NCI-H1694 (cell line): Measurements from ENCODE around the gene TFF3.

Source experiments
- DNase-seq: peaks from one replicate; lab custom pipeline; 2025; lab: John Stamatoyannopoulos, UW

Gene TFF3

GRCh38 chr21:42346866-42347600 lies 31.8 kb upstream of the TFF3 start:
- DNase-seq = no peak

GRCh38 chr21:42346441-42346840 lies 31.2 kb upstream of the TFF3 start:
- DNase-seq = no peak

- no peak for DNase-seq
These were observed 29.4 kb upstream of the TFF3 start for GRCh38 chr21:42344631-42345030.

- no peak for DNase-seq
These were observed 28.8 kb upstream of the TFF3 start for GRCh38 chr21:42343963-42344510.

GRCh38 chr21:42343556-42343955 lies 28.3 kb upstream of the TFF3 start:
- DNase-seq = no peak

- DNase-seq = no peak
These were observed 27.9 kb upstream of the TFF3 start for GRCh38 chr21:42343101-42343500.

GRCh38 chr21:42341776-42342542 lies 26.8 kb upstream of the TFF3 start:
- DNase-seq = no peak

GRCh38 chr21:42340187-42341050 lies 25.2 kb upstream of the TFF3 start:
- DNase-seq = no peak

GRCh38 chr21:42338729-42339715 lies 23.8 kb upstream of the TFF3 start:
- DNase-seq = no peak

- DNase-seq = peak; percentile 88
These were observed 22.9 kb upstream of the TFF3 start for GRCh38 chr21:42337830-42338728.

- no peak for DNase-seq
These were observed 22.1 kb upstream of the TFF3 start for GRCh38 chr21:42337276-42337675.

GRCh38 chr21:42336054-42336453 lies 20.8 kb upstream of the TFF3 start:
- no peak for DNase-seq

- DNase-seq = no peak
These were observed 17.5 kb upstream of the TFF3 start for GRCh38 chr21:42332557-42333317.

GRCh38 chr21:42331660-42332059 lies 16.5 kb upstream of the TFF3 start:
- DNase-seq = no peak

GRCh38 chr21:42330380-42331371 lies 15.5 kb upstream of the TFF3 start:
- DNase-seq = no peak

GRCh38 chr21:42324896-42325295 lies 9.7 kb upstream of the TFF3 start:
- no peak for DNase-seq

GRCh38 chr21:42321845-42322244 lies 6.6 kb upstream of the TFF3 start:
- no peak for DNase-seq

GRCh38 chr21:42321231-42321630 lies 6.0 kb upstream of the TFF3 start:
- DNase-seq = no peak
